NCI-H446 (cell line): ENCODE results near the gene CCDC186.
A peak's percentile ranks its signal among the peaks of the same experiment; 100 is the strongest.

Experiments
- DNase-seq, 2 experiments: peaks; one replicate each; lab custom pipeline; 2025; lab: John Stamatoyannopoulos, UW

Gene CCDC186

GRCh38 chr10:114173921-114174694, at the start of gene CCDC186:
Gene CCDC186, minus strand, starts transcription at chr10:114174203. Its CDS starts 10,935 bp downstream, at chr10:114163268.
- DNase-seq, result peak; percentile 44 to 91

GRCh38 chr10:114223066-114223465, 49.1 kb upstream of the CCDC186 start:
- DNase-seq, result no peak

GRCh38 chr10:114221235-114221634, 47.2 kb upstream of the CCDC186 start:
- DNase-seq, result no peak

DNA sequence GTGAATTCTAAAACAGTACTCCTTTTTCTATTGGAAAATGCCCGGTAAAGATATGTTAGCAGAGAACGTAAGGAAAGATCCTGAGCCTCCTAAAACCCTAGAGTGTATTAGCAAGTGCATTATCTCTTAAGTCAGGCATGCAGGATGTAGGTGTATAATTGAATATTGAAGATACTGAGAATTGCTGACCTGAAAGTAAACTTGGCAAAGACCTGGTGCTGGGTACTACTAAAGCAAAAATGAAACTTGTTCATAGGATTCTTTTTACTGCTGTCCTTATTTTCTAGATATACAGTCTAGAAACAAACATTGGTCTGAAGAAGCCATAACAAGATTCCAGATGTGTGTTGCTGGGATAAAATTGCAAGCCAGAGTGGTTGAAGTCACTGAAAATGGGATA, 46.3 kb upstream of the CCDC186 start:
- DNase-seq, result no peak

DNA sequence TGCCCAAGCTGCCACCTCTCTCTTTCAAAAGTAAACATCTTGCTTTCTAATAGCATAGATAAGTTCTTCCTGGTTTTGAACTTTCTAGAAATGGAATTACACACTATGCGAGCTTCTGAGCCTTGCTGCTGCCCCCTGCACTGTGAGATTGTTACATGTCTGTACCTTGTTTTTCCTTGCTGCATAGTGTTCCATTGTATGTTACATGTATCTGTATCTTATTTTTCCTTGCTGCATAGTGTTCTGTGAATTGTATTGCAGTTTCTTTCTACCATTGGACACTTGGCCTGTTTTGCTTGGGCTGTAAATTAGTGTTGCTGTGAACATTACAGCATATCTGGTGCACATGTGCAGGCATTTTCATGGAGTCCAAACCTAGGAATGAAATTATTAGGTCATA, 41.0 kb upstream of the CCDC186 start:
- no peak for DNase-seq

- no peak for DNase-seq
These were observed 38.1 kb upstream of the CCDC186 start for GRCh38 chr10:114212153-114212552.

DNA sequence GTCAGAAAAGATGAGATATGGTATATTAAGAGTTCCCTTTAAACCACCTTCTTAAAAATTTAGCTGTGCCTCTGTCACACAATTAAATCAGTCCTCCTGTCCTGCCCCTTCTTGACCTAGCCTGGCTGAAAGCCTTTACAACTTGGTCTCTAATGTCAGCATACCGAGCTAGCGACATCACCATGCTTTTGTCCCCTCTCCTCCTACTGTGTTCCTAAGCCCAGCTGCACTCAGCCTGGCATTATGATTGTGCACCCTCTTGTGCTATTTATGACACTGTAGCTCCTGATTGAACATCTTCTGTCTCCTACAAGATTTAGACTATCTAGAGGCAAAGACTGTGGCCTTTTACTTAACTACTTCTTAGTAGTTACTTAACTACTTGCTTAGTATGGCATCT, 34.3 kb upstream of the CCDC186 start:
- no peak for DNase-seq

- no peak for DNase-seq
These were observed 33.3 kb upstream of the CCDC186 start for GRCh38 chr10:114207349-114207748.

DNA sequence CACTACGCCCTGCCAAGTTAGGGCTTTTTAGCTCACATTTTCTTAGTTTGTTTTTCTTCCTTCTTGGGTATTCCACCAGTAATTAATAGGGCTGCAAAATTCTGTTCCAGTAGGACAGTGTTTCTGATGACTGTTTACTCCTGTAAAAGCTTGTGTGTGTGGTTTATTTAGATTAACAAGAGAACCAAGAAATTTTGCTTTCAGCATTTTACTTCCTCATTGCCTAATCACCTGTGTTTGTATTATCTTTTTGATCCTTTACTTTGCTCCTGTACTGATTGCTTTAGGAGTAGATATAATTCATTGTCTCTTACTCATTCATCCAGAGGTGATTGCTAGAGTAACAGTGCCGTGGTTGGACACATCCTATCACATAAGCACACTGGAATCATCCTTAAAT, 32.9 kb upstream of the CCDC186 start:
- DNase-seq, result no peak

DNA sequence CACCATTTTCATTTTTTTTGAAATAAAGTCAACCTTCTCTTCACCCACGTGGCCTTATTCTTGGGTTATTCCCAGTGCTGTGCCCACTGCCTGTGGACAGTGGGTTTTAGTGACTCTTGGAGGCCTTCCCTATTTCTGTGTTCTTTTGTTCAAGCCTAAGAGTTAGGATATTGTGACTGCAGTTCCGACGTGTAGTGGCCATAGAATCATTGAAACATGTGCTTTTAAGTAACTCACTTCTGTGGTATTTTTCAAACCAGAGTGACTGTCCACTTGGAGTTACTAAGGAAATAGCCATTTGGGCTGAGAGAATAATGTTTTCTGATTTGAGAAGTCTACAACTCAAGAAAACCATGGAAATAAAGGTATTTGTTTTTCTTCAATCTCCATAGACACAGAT, 28.8 kb upstream of the CCDC186 start:
- no peak for DNase-seq

DNA sequence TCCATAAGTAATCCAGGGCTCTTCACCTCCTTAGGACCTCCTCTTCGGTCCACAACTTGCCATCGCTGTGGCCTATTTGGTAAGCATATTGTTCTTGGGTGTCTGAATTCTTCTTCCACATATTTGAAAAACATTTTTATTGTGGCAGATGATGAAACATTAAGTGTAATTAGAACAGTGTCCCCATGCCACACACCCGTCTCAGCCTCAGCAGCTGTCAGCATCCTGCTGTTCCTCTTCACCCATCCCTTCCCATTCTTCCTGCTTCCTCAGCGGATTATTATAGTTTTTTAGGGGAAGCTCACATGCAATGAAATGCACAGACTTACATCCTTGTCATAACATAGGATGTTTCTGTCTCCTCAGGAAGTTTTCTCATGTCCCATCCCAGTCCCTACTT, 25.2 kb upstream of the CCDC186 start:
- DNase-seq, result no peak

GRCh38 chr10:114195079-114195478, 21.1 kb upstream of the CCDC186 start:
- DNase-seq, result no peak

- no peak for DNase-seq
These were observed 15.7 kb upstream of the CCDC186 start for GRCh38 chr10:114189700-114190099.

- DNase-seq, result no peak
These were observed 14.9 kb upstream of the CCDC186 start for GRCh38 chr10:114188900-114189299.

DNA sequence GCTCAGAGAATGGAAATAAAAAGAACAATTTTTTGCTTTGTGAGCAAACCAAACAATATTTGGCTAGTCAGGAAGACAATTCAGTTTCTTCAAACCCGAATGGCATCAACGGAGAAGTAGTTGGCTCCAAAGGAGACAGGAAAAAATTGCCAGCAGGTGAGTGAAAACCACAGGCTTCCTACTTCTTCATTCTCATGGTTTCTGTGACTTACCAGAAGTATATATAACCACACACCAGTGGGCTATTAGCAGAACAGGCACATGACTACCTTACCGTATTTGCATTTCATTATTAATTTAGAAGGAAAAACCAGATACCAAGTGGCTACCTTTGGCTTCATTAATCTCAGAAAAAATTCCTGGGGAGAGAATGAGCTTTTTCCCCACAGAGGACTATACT, 14.0 kb upstream of the CCDC186 start:
- no peak for DNase-seq

- no peak for DNase-seq
These were observed 10.3 kb upstream of the CCDC186 start for GRCh38 chr10:114184276-114184675.

DNA sequence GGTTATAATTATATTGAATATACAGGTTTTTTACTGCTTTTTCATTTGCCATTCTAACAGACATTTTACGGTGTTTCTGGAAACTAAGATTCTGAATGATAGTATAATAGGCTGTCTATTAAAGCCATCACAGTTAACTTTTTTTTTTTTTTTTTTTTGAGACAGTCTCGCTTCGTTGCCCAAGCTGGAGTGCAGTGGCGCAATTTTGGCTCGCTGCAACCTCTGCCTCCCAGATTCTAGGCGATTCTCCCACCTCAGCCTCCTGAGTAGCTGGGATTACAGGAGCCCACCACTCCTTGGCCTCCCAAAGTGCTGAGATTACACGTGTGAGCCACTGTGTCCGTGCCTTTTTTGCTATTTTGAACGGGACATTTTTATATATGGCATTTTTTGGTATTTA, 9.6 kb upstream of the CCDC186 start:
- DNase-seq, result no peak

GRCh38 chr10:114181971-114182370, 8.0 kb upstream of the CCDC186 start:
- DNase-seq, result no peak

DNA sequence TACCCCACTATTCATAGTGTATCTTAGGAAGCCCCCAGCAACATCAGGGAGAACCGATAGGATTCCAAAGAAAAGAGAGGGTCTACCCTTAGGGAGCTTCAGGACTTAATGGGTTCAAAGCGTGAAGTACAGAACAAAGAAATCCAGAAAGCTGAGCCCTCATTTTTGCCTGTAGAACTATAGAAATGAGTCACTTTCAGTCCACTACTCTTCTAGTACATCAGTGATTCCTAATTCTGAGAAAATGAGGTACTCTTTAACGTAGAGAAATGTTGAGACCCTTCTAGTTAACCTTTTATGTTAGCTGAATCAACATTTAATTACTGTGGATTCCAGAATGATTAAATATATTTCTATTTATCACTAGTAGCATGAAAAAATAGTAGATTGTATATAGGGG, 6.9 kb upstream of the CCDC186 start:
- DNase-seq, result no peak

DNA sequence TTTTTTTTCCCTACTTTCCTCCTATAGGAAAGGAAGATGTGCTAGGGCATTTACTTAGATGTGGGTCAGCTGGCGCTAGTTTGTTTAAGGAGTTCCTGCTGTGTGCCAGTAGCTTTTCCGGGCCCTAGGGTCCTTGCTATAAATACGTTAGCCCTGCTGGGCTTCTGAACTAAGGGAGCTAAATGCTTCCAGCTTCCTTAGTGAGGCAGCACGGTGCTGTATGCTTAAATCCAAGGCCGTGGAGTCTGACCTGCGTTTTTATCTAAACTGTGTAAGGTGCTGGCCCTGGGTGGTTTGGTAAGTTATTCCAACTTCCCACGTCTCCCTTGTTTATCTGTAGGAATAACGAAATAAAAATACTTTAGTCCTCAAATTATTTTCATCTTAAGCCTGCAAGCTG, 5.7 kb upstream of the CCDC186 start:
- DNase-seq, result no peak

DNA sequence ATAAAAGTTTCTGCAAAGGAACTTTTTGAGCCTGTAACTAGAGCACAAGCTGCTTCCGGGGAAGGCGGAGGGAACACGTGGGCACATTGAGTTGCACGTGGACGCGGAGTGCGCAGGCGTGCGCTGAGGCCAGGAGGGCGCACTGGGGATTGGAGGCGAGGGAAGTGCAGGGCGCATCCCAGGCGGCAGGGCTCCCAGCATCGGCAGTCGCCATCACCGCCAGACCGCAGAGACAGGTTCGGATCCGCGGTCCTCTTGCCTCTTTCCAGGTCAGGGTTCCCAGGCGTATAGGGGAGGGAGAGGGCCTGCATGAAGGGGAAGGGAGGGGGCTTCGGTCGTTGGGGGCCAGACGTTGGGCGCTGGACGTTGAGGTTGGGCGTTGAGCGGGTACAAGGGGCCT, 5.1 kb upstream of the CCDC186 start, which contains the start of gene TDRD1:
Gene TDRD1, plus strand, starts transcription at position 206 of the 400 bp plus-strand sequence. CDS start 8,479 bp downstream, outside the sequence.
- no peak for DNase-seq

GRCh38 chr10:114176511-114176910, 2.5 kb upstream of the CCDC186 start:
- no peak for DNase-seq

GRCh38 chr10:114175667-114176066, 1.7 kb upstream of the CCDC186 start:
- no peak for DNase-seq

DNA sequence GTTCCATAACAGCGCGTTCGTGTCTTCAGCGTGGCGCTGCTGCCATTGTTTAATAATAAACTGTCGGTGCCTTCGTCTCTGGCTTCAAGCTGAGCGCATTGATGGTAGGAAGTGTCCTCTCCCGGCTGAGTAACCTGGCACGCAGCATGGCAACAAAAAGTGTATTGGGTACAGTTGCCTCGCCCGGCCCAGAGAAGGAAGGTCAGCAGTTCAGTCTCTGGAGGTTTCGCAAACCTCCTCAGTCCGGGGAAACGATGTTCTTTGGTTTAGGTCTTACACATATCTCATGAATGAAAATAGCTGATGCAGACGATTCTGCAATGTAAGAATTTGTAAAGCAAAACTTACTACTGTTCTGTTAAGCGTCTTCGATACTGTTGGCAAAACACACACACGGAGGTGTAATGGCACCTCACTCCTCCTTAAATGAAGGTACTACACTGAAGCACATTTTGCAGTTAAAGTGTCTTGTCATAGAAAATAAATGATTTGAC, 739 bp upstream of the CCDC186 start:
- DNase-seq, result no peak
